Epithelial cell of esophagus (primary cell): ENCODE results near the gene SERHL2.
"Not testable (repeated sequence)": the region's sequence is repeated elsewhere in the genome, so short reads cannot be mapped to it uniquely, and the experiment has no call there.

ENCODE experiments used
- DNase-seq: peaks from one replicate; pipeline ENCODE4 v3.0.0; 2010; ENCODE audit warnings: low read depth
- H3K4me3 ChIP-seq: 2 replicates; pipeline ENCODE4 v1.5.1; 2011; ENCODE audit warnings: mild to moderate bottlenecking, low read length, control low read depth
- TF ChIP-seq, protein P1 (sequence below): IDR thresholded peaks from 2 replicates; pipeline ENCODE4 v1.5.1; 2011; ENCODE audit warnings: low read depth, mild to moderate bottlenecking, low read length, control low read depth, inconsistent platforms; ENCODE audit not compliant: insufficient read depth; ENCODE audit errors: missing control alignments

Gene SERHL2

DNA sequence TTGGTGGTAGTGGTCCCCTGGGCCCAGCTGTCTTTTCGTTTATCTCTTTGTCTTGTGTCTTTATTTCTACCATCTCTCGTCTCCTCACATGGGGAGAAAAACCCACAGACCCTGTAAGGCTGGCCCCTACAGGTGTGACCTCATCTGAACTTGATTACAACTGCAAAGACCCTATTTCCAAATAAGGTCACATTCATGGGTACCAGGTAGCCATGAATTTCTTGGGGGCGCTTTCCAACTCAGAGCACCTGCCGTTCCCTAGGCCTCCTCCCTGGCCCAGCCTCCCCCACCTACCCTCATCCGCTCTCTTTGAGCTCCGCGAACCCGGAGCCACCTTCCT lies 20.1 kb upstream of the SERHL2 start:
- TF ChIP-seq, protein P1, sequence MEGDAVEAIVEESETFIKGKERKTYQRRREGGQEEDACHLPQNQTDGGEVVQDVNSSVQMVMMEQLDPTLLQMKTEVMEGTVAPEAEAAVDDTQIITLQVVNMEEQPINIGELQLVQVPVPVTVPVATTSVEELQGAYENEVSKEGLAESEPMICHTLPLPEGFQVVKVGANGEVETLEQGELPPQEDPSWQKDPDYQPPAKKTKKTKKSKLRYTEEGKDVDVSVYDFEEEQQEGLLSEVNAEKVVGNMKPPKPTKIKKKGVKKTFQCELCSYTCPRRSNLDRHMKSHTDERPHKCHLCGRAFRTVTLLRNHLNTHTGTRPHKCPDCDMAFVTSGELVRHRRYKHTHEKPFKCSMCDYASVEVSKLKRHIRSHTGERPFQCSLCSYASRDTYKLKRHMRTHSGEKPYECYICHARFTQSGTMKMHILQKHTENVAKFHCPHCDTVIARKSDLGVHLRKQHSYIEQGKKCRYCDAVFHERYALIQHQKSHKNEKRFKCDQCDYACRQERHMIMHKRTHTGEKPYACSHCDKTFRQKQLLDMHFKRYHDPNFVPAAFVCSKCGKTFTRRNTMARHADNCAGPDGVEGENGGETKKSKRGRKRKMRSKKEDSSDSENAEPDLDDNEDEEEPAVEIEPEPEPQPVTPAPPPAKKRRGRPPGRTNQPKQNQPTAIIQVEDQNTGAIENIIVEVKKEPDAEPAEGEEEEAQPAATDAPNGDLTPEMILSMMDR, result no peak
- DNase-seq, result no peak
- H3K4me3 ChIP-seq, result no peak overlapping the region

DNA sequence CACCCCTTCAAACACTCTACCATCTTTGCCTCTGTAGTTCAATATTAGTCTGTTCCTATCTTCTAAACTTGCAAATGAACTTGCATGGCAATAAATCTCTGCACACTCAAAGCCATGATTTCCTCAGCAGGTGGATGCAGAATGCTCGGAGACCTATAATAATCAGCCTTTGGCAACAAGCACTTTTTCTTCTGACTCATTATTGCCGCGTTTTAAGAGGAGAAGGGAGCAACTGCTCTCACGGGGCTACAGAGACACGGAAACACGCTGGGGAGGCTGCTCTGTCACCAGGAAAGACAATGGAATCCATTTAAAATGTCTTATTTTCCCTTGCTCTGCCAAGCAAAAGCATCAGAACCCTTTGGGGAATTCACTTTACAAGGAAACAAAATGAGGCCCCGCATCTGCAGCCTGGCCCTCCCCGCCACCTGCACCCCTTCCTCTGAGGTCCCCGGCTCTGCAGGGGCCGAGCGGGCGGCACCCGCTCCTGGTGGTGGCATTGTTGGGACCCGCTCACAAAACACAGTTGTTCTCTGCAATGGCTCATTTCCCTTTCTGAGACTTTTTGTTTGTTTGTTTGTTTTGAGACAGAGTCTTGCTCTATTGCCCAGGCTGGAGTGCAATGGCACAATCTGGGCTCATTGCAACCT lies 18.5 kb upstream of the SERHL2 start:
- DNase-seq, H3K4me3 ChIP-seq: not testable (repeated sequence)

DNA sequence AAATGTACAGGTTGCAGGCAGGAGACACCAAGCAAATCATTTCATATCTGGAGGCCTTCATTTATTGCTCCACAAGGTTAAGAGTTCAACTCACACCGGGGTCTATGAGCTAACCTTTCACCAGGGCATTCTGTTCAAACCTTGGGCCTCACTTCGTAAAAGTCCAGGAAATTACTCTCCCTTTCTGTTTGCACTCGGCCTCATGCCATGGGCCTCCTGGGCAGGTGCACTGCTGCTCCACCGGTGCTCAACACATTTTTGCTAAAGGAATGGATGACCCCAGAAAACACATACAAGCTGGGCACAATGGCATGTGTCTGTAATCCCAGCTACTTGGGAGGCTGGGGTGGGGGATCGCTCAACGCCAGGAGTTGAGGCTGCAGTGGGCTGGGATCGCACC lies 17.6 kb upstream of the SERHL2 start:
- DNase-seq, result no peak
- H3K4me3 ChIP-seq, result no peak overlapping the region
- TF ChIP-seq, protein P1, result no peak

DNA sequence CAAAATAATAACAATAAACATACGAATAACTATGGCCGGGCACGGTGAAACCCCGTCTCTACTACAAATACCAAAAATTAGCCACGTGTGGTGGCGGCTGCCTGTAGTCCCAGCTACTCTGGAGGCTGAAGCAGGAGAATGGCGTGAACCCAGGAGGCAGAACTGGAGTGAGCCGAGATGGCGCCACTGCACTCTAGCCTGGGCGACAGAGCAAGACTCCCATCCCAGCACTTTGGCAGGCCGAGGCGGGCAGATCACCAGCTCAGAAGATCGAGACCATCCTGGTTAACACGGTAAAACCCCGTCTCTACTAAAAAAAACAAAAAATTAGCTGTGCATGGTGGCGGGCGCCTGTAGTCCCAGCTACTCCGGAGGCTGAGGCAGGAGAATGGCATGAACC lies 17.1 kb upstream of the SERHL2 start:
- DNase-seq, H3K4me3 ChIP-seq: not testable (repeated sequence)

DNA sequence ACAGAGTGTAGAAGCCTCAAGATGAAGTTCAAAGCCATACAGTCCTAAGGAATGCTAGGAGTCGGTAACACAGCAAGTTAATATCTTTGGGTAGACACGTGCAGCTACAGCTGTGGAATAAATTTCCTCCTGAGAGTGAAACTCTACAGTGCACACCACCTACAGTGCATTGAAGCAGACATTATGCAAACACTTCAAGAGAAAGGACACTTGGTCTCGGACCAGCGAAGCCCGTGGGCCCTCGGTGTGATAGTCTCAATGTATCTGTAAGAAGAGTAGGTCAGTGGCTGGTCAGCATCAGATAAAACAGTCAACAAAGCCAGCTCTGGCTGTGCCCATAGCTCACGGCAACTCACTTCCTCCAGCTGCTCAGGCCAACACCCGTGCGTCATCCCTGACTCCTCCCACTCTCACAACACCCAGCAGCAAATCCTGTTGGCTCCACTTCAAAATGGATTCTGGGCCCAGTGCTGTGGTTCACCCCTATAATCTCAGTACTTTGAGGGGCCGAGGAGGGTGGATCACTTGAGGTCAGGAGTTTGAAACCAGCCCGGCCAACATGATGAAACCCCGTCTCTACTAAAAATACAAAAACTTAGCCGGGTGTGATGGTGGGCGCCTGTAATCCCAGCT lies 16.4 kb upstream of the SERHL2 start:
- not testable (repeated sequence) for H3K4me3 ChIP-seq, DNase-seq

DNA sequence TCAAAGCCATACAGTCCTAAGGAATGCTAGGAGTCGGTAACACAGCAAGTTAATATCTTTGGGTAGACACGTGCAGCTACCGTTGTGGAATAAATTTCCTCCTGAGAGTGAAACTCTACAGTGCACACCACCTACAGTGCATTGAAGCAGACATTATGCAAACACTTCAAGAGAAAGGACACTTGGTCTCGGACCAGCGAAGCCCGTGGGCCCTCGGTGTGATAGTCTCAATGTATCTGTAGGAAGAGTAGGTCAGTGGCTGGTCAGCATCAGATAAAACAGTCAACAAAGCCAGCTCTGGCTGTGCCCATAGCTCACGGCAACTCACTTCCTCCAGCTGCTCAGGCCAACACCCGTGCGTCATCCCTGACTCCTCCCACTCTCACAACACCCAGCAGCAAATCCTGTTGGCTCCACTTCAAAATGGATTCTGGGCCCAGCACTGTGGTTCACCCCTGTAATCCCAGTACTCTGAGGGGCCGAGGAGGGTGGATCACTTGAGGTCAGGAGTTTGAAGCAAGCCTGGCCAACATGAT lies 14.5 kb upstream of the SERHL2 start:
- H3K4me3 ChIP-seq, DNase-seq: not testable (repeated sequence)

DNA sequence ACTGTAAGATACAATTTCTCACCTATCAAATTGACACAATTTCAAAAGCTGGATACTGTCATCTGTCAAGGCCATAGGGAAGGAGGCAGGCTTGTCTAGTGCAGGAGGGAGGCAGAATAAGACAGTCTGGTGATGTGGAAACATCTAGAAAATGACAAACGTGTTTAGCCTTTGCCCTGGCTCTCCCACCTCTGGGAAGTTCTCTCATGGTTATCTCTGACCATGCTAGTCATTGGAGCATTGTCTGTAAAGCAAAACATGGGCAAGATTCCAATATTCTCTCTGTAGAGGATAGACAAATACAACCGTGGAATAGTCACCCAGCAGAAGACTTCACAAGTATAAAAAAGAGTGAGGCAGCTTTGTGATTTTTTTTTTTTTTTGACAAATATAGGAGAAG lies 9.1 kb upstream of the SERHL2 start:
- TF ChIP-seq, protein P1, result no peak
- H3K4me3 ChIP-seq, result no peak overlapping the region
- DNase-seq, result no peak

DNA sequence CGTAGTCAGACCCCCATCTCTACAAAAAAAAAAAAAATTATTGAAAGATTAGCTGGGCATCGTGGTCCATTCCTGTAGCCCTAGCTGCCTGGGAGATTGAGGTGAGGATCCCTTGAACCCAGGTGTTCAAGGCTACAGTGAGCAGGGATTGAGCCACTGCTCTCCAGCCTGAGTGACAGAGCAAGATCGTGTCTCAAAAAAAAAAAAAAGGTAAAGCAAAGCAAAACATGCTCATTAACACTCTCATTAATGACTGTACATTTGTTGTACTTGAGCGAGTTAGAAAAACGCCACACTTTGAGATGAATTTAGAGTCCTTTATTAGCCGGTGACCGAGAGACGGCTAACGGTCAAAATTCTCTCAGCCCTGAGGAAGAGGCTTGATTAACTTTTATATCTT lies 6.2 kb upstream of the SERHL2 start:
- no peak overlapping the region for H3K4me3 ChIP-seq
- DNase-seq, result no peak
- TF ChIP-seq, protein P1, result no peak

DNA sequence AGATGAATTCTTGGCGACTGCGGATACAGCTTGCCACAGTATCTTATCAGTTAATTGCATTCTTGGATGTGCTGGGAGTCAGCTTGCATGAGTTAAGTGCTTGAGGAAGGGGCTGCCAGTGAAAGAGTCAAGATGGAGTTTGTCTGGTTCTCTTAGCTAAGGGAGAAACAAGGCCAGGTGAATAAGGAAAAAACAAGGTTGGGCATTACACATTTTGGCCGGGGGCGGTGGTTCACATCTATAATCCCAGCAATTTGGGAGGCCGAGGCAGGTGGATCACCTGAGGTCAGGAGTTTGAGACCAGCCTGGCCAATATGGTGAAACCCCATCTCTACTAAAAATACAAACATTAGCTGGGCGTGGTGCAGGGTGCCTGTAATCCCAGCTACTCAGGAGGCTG lies 5.6 kb upstream of the SERHL2 start:
- not testable (repeated sequence) for H3K4me3 ChIP-seq, DNase-seq
